GM19023 (cell line): Measurements from ENCODE around the gene CNDP1.

ENCODE experiments used
- ATAC-seq: cut with Tn5 transposase; IDR thresholded peaks from one replicate; pipeline ENCODE4 v1.9.1; 2021; ENCODE audit warnings: mild to moderate bottlenecking, moderate library complexity; ENCODE audit not compliant: unreplicated experiment

The CNDP1 gene

GRCh38 chr18:74573053-74573452, 38.8 kb downstream of the CNDP1 start:
- no peak for ATAC-seq

GRCh38 chr18:74574916-74575315, 40.6 kb downstream of the CNDP1 start:
- no peak for ATAC-seq

GRCh38 chr18:74577019-74577418, 42.7 kb downstream of the CNDP1 start:
- no peak for ATAC-seq

- ATAC-seq = no peak
Measured at GRCh38 chr18:74579496-74580065, 45.3 kb downstream of the CNDP1 start.

DNA sequence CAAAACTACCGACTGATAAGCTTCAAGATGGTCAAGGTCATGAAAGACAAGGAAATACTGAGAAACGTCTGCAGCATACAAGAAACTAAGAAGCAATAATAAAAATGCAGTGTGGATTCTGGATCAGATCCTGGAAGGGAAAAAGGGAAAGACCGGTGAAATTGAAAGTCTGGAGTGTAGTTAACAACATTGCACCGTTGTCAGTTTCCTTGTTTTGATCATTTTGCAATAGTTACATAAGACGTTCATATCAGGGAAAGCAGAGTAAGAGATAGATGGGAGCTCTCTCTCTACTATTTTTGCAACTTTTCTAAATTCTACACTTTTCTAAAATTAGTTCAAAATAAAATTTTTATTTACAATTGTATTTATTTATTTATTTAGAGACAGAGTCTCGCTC, 48.3 kb downstream of the CNDP1 start:
- no peak for ATAC-seq

GRCh38 chr18:74587441-74587840, 53.1 kb downstream of the CNDP1 start:
- no peak for ATAC-seq

GRCh38 chr18:74589021-74589420, 54.7 kb downstream of the CNDP1 start:
- ATAC-seq = no peak

DNA sequence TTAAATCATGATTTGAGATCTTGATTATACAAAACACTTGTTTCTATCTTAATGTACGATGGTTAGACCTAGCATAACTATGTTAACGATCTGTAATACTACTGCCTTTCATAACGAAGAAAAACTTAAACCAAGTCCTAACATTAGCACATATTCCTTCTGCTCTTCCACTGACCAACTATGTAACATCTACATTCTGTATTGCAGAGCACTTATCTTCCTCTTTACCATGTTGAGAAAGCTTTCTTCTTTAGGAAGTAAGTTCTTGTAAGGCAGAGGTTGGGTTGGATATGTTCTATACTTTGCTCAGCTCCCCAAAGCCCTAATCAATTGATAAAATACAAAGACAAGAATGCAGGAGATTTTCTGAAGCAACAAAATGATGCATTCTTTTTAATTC, 55.5 kb downstream of the CNDP1 start:
- ATAC-seq = no peak

- no peak for ATAC-seq
Measured at GRCh38 chr18:74590671-74591070, 56.4 kb downstream of the CNDP1 start.

- ATAC-seq = no peak
Measured at GRCh38 chr18:74595431-74595830, 61.1 kb downstream of the CNDP1 start.

- peak; percentile 39 for ATAC-seq
Measured at GRCh38 chr18:74597034-74597661, 62.8 kb downstream of the CNDP1 start.

DNA sequence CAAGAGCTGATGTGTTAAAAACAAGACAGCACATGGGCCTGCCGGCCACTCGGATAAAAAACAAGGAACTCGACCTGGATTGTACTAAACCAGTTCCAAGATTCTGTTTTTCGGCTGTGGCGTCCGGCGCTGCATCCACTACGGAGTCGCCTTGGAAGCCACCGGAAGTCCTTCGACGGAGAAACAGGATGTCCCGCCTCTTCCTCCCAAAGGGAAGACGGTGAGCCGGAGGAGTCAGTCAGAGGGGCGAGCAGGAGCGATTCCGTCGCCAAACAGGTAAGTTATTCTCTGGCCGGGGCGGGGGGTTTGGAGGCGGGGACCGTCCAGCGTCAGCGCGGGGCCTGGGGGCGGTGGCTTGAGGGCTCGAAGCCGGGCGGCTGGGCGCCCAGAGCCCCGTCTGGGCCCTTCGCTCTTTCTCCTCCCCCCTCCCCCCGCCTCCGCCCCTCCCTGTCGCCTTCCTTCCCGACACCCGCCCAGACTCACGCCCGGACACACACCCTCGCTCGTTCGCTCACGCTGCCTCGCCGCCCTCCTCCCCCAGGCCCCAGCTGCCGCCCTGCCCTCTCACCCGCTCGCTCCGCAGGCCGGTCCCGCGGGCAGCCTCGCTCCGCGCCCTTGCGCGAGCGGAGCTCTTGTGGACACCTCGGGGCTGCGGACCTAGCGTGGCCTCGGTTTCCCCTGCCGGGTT, 63.5 kb downstream of the CNDP1 start, which contains the start of gene ZNF407:
Gene ZNF407 (plus strand): TSS at position 209 of the 688 bp plus-strand sequence. CDS start 33,150 bp downstream, outside the sequence.
- peak; percentile 78 for ATAC-seq

GRCh38 chr18:74598350-74599001, 64.2 kb downstream of the CNDP1 start:
- ATAC-seq = peak; percentile 57

- no peak for ATAC-seq
Measured at GRCh38 chr18:74604361-74604760, 70.1 kb downstream of the CNDP1 start.

DNA sequence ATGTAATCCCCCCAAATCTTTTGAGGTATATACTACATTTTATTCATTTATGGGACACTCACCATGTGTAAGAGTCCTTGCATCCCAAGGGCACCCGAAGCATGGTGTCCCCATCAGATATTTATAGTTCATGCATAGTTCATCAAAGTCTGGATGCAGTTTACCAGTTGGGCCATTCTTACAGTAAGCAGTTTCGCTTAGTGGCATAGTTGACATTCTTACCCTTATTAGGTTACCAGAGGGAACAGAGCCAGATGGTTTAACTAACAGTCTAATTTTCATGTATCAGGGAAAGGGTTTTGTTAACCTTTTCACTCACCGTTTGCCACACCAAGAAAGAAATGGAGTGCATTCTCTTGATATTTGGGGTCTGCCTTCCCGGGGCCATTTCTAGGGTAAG, 70.5 kb downstream of the CNDP1 start:
- no peak for ATAC-seq

- ATAC-seq = no peak
Measured at GRCh38 chr18:74608681-74609080, 74.4 kb downstream of the CNDP1 start.

DNA sequence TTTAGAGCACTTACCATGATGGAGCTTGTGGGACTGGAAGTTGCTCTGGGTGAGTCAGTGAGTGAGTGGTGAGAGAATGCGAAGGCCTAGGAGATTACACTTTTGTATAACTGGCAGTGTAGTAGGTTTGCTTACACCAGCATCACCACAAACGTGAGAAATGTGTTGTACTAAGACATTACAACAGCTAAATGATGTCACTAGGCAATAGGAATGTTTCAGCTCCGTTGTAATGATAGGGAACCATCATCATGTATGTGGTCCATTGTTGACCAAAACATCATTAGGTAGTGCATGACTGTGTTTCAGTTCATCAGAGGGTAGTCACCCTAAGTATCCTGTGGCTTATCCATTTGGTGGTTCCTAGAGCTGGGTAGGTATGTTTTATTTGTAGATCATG, 75.2 kb downstream of the CNDP1 start:
- no peak for ATAC-seq

DNA sequence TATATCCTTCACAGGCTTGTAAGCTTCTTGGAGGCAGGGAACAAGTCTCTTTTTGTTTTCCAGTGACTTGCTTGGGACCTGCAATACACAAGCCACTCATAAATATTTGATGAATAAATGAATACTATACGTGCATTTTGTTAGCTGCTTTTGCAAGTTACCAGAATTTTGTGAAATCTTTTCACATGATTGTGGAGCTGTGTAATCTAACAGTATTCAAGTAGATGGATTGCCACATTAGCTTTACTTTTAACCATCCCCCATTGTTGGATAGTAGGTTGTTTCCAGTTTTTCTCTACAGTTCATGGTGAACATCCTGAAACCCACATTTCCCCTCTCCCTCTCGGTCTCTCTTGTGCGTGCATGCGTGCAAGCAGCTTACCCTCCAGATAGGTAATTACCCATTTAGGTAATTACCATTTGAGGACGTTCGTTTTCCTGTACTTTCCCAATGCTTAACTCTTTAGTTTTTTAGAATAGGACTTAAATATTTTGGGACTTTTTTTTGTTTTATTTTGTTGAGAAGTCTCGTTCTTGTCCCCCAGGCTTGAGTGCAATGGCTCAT, 75.8 kb downstream of the CNDP1 start:
- ATAC-seq = no peak

DNA sequence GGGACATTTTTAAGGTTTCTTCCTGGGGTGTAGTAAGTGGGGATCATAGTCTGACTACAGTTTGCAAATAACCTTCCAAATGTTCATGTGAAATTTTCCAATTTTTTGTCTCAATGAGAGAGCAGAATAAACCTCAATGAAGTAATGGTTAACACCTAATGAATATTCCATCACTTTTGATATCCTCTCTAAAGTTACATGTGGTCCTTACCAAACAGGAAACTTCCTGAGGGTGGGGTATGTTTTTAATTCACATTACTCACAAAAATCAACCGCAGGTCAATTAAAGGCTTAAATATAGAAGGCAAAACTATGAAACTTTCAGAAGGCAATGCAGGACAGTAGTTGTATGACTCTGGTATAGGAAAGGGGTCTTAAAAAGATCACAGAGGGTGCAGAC, 76.6 kb downstream of the CNDP1 start:
- no peak for ATAC-seq

- ATAC-seq = no peak
Measured at GRCh38 chr18:74611765-74612164, 77.5 kb downstream of the CNDP1 start.

GRCh38 chr18:74613381-74613780, 79.1 kb downstream of the CNDP1 start:
- no peak for ATAC-seq
